CD14-positive monocyte (primary cell): Measurements from ENCODE around the gene CENPP. TPM values are rescaled to one million over a fixed set of nuclear protein-coding genes. Genes with fewer than 3 reads are reported as not detected.

Source experiments
- DNase-seq, 3 donors: peaks; one replicate each; pipeline ENCODE4 v3.0.0-alpha.2; 2011 to 2022
- H2AFZ ChIP-seq: 2 replicates; pipeline ENCODE4 v1.6.0; 2012; ENCODE audit warnings: mild to moderate bottlenecking, low read depth, low read length, inconsistent platforms; ENCODE audit not compliant: insufficient read depth, poor library complexity, severe bottlenecking
- H3K27ac ChIP-seq, 2 donors: 1 replicate in 1 of 2; 2 replicates in 1 of 2; pipeline ENCODE4 v1.5.1; 2012 to 2013; ENCODE audit warnings: low read length in 2 of 2, control low read depth in 1 of 2, inconsistent platforms in 1 of 2, low read depth in 1 of 2, mild to moderate bottlenecking in 1 of 2
- H3K27me3 ChIP-seq, 2 donors: one replicate each; pipeline versions ENCODE4 v1.6.0 to v1.6.1; 2011 to 2013; ENCODE audit warnings: low read length in 2 of 2; ENCODE audit not compliant: control insufficient read depth in 2 of 2, insufficient read depth in 2 of 2
- H3K36me3 ChIP-seq, 2 donors: replicated peaks in 1 of 2; 1 replicate in 1 of 2; 2 replicates in 1 of 2; pipeline versions ENCODE4 v1.5.1 to v1.6.1; 2012 to 2013; ENCODE audit warnings: low read length in 2 of 2, control low read depth in 1 of 2, inconsistent platforms in 1 of 2, mild to moderate bottlenecking in 1 of 2; ENCODE audit not compliant: insufficient read depth in 2 of 2, control insufficient read depth in 1 of 2
- H3K4me1 ChIP-seq, 2 donors: 1 replicate in 1 of 2; 2 replicates in 1 of 2; pipeline versions ENCODE4 v1.5.1 to v1.6.1; 2012 to 2013; ENCODE audit warnings: low read length in 2 of 2, control low read depth in 1 of 2, inconsistent platforms in 1 of 2, mild to moderate bottlenecking in 1 of 2, moderate library complexity in 1 of 2; ENCODE audit not compliant: insufficient read depth in 2 of 2, control insufficient read depth in 1 of 2
- H3K4me2 ChIP-seq: replicated peaks from 2 replicates; pipeline ENCODE3; 2012; ENCODE audit warnings: low read length, moderate library complexity, mild to moderate bottlenecking; ENCODE audit not compliant: poor library complexity, severe bottlenecking; ENCODE audit errors: extremely low read depth
- H3K4me3 ChIP-seq, 3 experiments: fragments of 200-600 bp in 1 of 3; sonication (generic) in 1 of 3; replicated peaks in 1 of 3; 1 replicate in 2 of 3; 2 replicates in 1 of 3; pipeline ENCODE4 v1.5.1; 2011 to 2013; ENCODE audit warnings: low read length in 3 of 3, mild to moderate bottlenecking in 3 of 3, control low read depth in 2 of 3, low read depth in 2 of 3, inconsistent platforms in 1 of 3, moderate library complexity in 1 of 3
- H3K79me2 ChIP-seq: 2 replicates; pipeline ENCODE4 v1.6.0; 2012; ENCODE audit warnings: mild to moderate bottlenecking, control low read depth, inconsistent platforms, low read length, moderate library complexity; ENCODE audit not compliant: insufficient read depth
- H3K9ac ChIP-seq: 2 replicates; pipeline ENCODE4 v1.6.0; 2017; ENCODE audit warnings: low read length, mild to moderate bottlenecking; ENCODE audit not compliant: insufficient read depth, poor library complexity, severe bottlenecking
- H3K9me3 ChIP-seq, 2 donors: replicated peaks in 1 of 2; 1 replicate in 1 of 2; 2 replicates in 1 of 2; pipeline versions ENCODE4 v1.5.1 to v1.6.1; 2012 to 2013; ENCODE audit warnings: low read length in 2 of 2, control low read depth in 1 of 2; ENCODE audit not compliant: control insufficient read depth in 1 of 2, insufficient read depth in 1 of 2
- H4K20me1 ChIP-seq: 2 replicates; pipeline ENCODE4 v1.6.0; 2012; ENCODE audit warnings: mild to moderate bottlenecking, low read length, control low read depth, moderate library complexity; ENCODE audit not compliant: insufficient read depth
- H3K27ac Mint-ChIP-seq, 7 donors: one replicate each; pipeline ENCODE4 v1.8.0; 2020; ENCODE audit warnings: mild to moderate bottlenecking in 7 of 7, mixed read lengths in 7 of 7, moderate library complexity in 6 of 7, inconsistent platforms in 2 of 7
- H3K27me3 Mint-ChIP-seq, 3 donors: one replicate each; pipeline ENCODE4 v1.8.0; 2021 to 2022; ENCODE audit warnings: low read depth in 3 of 3, mild to moderate bottlenecking in 3 of 3, mixed read lengths in 3 of 3, moderate library complexity in 3 of 3, inconsistent platforms in 1 of 3
- H3K36me3 Mint-ChIP-seq, 2 donors: one replicate each; pipeline ENCODE4 v1.8.0; 2020; ENCODE audit warnings: mixed read lengths in 2 of 2, inconsistent platforms in 1 of 2, mild to moderate bottlenecking in 1 of 2
- H3K4me1 Mint-ChIP-seq: one replicate; pipeline ENCODE4 v1.8.0; 2020; ENCODE audit warnings: mild to moderate bottlenecking, mixed read lengths
- H3K4me3 Mint-ChIP-seq, 2 donors: one replicate each; pipeline ENCODE4 v1.8.0; 2020; ENCODE audit warnings: mild to moderate bottlenecking in 2 of 2, mixed read lengths in 2 of 2, moderate library complexity in 1 of 2
- H3K9me3 Mint-ChIP-seq, 7 donors: one replicate each; pipeline ENCODE4 v1.8.0; 2020 to 2022; ENCODE audit warnings: mixed read lengths in 7 of 7, mild to moderate bottlenecking in 6 of 7, moderate library complexity in 6 of 7, inconsistent platforms in 2 of 7
- CTCF ChIP-seq: fragments of 200-600 bp; IDR thresholded peaks from one replicate; pipeline ENCODE4 v1.8.0; 2022; ENCODE audit warnings: antibody characterized with exemption, mild to moderate bottlenecking
- WGBS: methylation state at CpG from one replicate; pipeline ENCODE4 v1.1.5; 2013; ENCODE audit warnings: missing lambda C conversion rate; ENCODE audit not compliant: insufficient coverage; 5-methylcytosine and 5-hydroxymethylcytosine counted together
- intact Hi-C, 2 donors: fragments of 100-400 bp; cut with micrococcal nuclease; formaldehyde crosslinking; loops; one replicate each; pipeline versions ENCODE4 v1.15.0 to v1.15.1; 2023
- polyA plus RNA-seq, 3 donors: library from polyadenylated mRNA; depleted of rRNA in 1 of 3; unstranded in 2 of 3; stranded (reverse) in 1 of 3; fragments of 300-500 nt in 2 of 3; fragments of >200 nt in 1 of 3; fragmentation: Illumina TruSeq in 2 of 3; gene quantifications; 1 replicate in 2 of 3; 2 replicates in 1 of 3; pipeline ENCODE4 v1.2.3, GENCODE V29; 2012 to 2021

The CENPP gene
- polyA plus RNA-seq, 3 donors: 0.50 to 1.1 (median 1.1) TPM

DNA sequence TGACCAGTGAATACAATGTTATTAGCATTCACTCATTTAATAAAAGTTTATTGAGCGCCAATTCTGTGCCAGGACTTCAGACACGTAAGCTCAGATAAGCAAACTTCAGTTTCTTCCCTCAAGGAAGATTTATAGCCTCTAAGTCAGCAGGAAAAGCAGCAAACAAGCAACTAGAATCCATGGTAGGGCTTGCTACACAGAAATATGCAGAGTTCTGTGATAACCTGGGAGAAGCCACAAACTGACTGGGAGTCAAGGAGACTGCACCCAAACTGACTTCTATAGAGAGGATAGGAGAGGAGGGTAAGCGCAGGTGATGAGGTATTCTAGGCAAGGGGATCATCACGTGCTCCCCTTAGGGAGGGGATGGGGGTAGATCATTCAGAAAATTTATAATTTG lies 80.1 kb downstream of the CENPP start:
- Mint-ChIP-seq H3K4me1 (peaks cover 17% of the 10 kb centered on the region), H3K4me3 (no peak overlapping the region), H3K27me3 (no peaks in the 10 kb centered on the region), H3K36me3 (no peaks in the 10 kb centered on the region), H3K27ac (peak overlapping the region in 2 of 7 donors; percentile 22 to 75), H3K9me3 (no peaks in the 10 kb centered on the region)
- no peak for TF ChIP-seq CTCF
- Histone ChIP-seq H3K9ac (no peak overlapping the region), H3K4me2 (no peak overlapping the region), H3K36me3 (no peaks in the 10 kb centered on the region), H3K79me2 (no peaks in the 10 kb centered on the region), H3K4me3 (no peak overlapping the region), H3K27me3 (no peaks in the 10 kb centered on the region), H3K4me1 (peaks cover 13 to 14% of the 10 kb centered on the region in 2 donors), H3K27ac (no peak overlapping the region), H3K9me3 (no peaks in the 10 kb centered on the region), H4K20me1 (no peaks in the 10 kb centered on the region), H2AFZ (peak overlapping the region; percentile 74)
- 90% methylated on average over 4 of the region's 4 CpGs for WGBS
- no peak for DNase-seq
- intact Hi-C loops: no loop called here

DNA sequence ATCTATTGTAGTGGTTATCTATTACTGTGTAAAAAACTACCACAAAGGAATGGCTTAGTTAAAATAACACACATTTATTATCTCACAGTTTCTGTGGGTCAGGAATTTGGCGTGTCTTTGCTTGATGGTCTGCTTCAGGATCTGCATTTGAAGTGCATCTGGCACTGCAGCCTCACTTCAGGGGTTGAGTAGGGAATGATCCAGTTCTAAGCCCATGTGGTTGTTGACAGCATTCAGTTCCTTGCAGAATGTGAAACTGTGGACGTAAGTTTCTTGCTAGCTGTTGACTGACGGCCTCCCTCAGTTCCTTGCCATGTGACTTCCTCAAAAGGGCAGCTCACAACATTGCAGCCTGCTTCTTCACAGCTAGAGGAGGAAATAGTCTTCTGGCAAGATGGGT lies 80.7 kb downstream of the CENPP start:
- Mint-ChIP-seq H3K4me1 (peaks cover 22% of the 10 kb centered on the region), H3K36me3 (no peaks in the 10 kb centered on the region), H3K4me3 (peak overlapping the region in 1 of 2 donors; percentile 83), H3K27ac (peak overlapping the region in 5 of 7 donors; percentile 14 to 82 (median 66)), H3K9me3 (no peaks in the 10 kb centered on the region), H3K27me3 (no peaks in the 10 kb centered on the region)
- H3K9ac ChIP-seq: peak overlapping the region; percentile 7
- H3K4me2 ChIP-seq: peak overlapping the region; percentile 62
- DNase-seq: peak; percentile 54 to 68 (median 60)
- no peak for TF ChIP-seq CTCF
- 0% methylated on average over 2 of the region's 3 CpGs for WGBS
- no peaks in the 10 kb centered on the region for H3K27me3 ChIP-seq
- peak overlapping the region; percentile 3 to 64 for H3K27ac ChIP-seq
- H2AFZ ChIP-seq: peak overlapping the region; percentile 74
- H4K20me1 ChIP-seq: no peaks in the 10 kb centered on the region
- H3K36me3 ChIP-seq: no peaks in the 10 kb centered on the region
- no peaks in the 10 kb centered on the region for H3K9me3 ChIP-seq
- no peaks in the 10 kb centered on the region for H3K79me2 ChIP-seq
- H3K4me1 ChIP-seq: peaks cover 13 to 14% of the 10 kb centered on the region in 2 donors
- H3K4me3 ChIP-seq: peak overlapping the region in 2 of 3 experiments; percentile 36 to 49
- intact Hi-C loops: no loop called here
